HG03558 (cell line): ENCODE data around the gene EIF1AX.
"Not testable (repeated sequence)": the region's sequence is repeated elsewhere in the genome, so short reads cannot be mapped to it uniquely, and the experiment has no call there.

ENCODE experiments used
- ATAC-seq: cut with Tn5 transposase; IDR thresholded peaks from one replicate; pipeline ENCODE4 v1.9.1; 2021; ENCODE audit warnings: moderate number of reproducible peaks; ENCODE audit not compliant: unreplicated experiment; ENCODE audit errors: extremely low read depth

EIF1AX gene

GRCh38 chrX:20128670-20129069 lies 13.0 kb downstream of the EIF1AX start:
- no peak for ATAC-seq

- not testable (repeated sequence) for ATAC-seq
These were observed 14.2 kb downstream of the EIF1AX start for GRCh38 chrX:20127440-20127839.

GRCh38 chrX:20126833-20127232 lies 14.8 kb downstream of the EIF1AX start:
- ATAC-seq = not testable (repeated sequence)

- no peak for ATAC-seq
These were observed 16.7 kb downstream of the EIF1AX start for GRCh38 chrX:20124964-20125363.

GRCh38 chrX:20118065-20118824 lies 23.4 kb downstream of the EIF1AX start:
- no peak for ATAC-seq

GRCh38 chrX:20116577-20117240 lies 24.9 kb downstream of the EIF1AX start, which contains the start of gene MAP7D2:
MAP7D2 (minus strand) TSS chrX:20116907; CDS start chrX:20116879, 28 bp downstream.
- no peak for ATAC-seq

- ATAC-seq = no peak
These were observed 25.5 kb downstream of the EIF1AX start for GRCh38 chrX:20116087-20116576.

GRCh38 chrX:20112022-20112774 lies 29.4 kb downstream of the EIF1AX start:
- no peak for ATAC-seq

GRCh38 chrX:20111271-20111670 lies 30.4 kb downstream of the EIF1AX start:
- ATAC-seq = no peak

GRCh38 chrX:20101934-20102581 lies 39.6 kb downstream of the EIF1AX start:
- no peak for ATAC-seq

- ATAC-seq = no peak
These were observed 50.1 kb downstream of the EIF1AX start for GRCh38 chrX:20091499-20091898.

- ATAC-seq = no peak
These were observed 51.8 kb downstream of the EIF1AX start for GRCh38 chrX:20089845-20090244.

- ATAC-seq = no peak
These were observed 61.4 kb downstream of the EIF1AX start for GRCh38 chrX:20080277-20080676.
